Panc1 (cell line): ENCODE results near the gene NATD1.

Experiments used
- CTCF ChIP-seq: fragments of 450-650 bp; IDR thresholded peaks from 2 replicates; pipeline ENCODE4 v1.5.1; 2017; ENCODE audit warnings: mild to moderate bottlenecking
- POLR2AphosphoS5 ChIP-seq: IDR thresholded peaks from 2 replicates; pipeline ENCODE4 v1.6.1; 2012; ENCODE audit warnings: mild to moderate bottlenecking, low read depth, low read length, moderate library complexity
- REST ChIP-seq, 2 experiments: IDR thresholded peaks; 2 replicates each; pipeline ENCODE4 v1.6.1; 2011 to 2012; ENCODE audit warnings: low read depth in 2 of 2, control low read depth in 1 of 2, low read length in 1 of 2, mild to moderate bottlenecking in 1 of 2, moderate library complexity in 1 of 2; ENCODE audit not compliant: insufficient read depth in 1 of 2
- SIN3A ChIP-seq: IDR thresholded peaks from 2 replicates; pipeline ENCODE4 v1.6.1; 2012; ENCODE audit warnings: low read depth, mild to moderate bottlenecking, low read length, moderate library complexity, borderline replicate concordance; ENCODE audit not compliant: insufficient read depth
- TCF7L2 ChIP-seq: IDR thresholded peaks from 2 replicates; pipeline ENCODE4 v1.6.1; 2011; ENCODE audit warnings: mild to moderate bottlenecking, low read depth, low read length, inconsistent platforms

GRCh38 chr17:21295036-21295952 is 42.1 kb upstream of the NATD1 start:
- TF ChIP-seq CTCF (no peak), POLR2AphosphoS5 (no peak), REST (IDR thresholded peaks at IDR 0.05; ENCODE audit: insufficient read depth in 1 of 2, low read depth in 2 of 2, low read length in 1 of 2) (no peak), SIN3A (no peak), TCF7L2 (no peak)
